ENCODE measurements around the gene RASA1.

- TF ChIP-seq, protein P1, sequence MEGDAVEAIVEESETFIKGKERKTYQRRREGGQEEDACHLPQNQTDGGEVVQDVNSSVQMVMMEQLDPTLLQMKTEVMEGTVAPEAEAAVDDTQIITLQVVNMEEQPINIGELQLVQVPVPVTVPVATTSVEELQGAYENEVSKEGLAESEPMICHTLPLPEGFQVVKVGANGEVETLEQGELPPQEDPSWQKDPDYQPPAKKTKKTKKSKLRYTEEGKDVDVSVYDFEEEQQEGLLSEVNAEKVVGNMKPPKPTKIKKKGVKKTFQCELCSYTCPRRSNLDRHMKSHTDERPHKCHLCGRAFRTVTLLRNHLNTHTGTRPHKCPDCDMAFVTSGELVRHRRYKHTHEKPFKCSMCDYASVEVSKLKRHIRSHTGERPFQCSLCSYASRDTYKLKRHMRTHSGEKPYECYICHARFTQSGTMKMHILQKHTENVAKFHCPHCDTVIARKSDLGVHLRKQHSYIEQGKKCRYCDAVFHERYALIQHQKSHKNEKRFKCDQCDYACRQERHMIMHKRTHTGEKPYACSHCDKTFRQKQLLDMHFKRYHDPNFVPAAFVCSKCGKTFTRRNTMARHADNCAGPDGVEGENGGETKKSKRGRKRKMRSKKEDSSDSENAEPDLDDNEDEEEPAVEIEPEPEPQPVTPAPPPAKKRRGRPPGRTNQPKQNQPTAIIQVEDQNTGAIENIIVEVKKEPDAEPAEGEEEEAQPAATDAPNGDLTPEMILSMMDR (IDR thresholded peaks at IDR 0.05; ENCODE audit: low read depth, low read length): no peak
- TF ChIP-seq POLR2A (IDR thresholded peaks at IDR 0.05; ENCODE audit: extremely low read depth, insufficient read length) (no peak), MAX (IDR thresholded peaks at IDR 0.05; ENCODE audit: low read depth, low read length) (no peak)
These were observed 131.4 kb downstream of the RASA1 start for GRCh38 chr5:87398981-87399614.
